ENCODE measurements around the gene FCSK.

The FCSK gene

DNA sequence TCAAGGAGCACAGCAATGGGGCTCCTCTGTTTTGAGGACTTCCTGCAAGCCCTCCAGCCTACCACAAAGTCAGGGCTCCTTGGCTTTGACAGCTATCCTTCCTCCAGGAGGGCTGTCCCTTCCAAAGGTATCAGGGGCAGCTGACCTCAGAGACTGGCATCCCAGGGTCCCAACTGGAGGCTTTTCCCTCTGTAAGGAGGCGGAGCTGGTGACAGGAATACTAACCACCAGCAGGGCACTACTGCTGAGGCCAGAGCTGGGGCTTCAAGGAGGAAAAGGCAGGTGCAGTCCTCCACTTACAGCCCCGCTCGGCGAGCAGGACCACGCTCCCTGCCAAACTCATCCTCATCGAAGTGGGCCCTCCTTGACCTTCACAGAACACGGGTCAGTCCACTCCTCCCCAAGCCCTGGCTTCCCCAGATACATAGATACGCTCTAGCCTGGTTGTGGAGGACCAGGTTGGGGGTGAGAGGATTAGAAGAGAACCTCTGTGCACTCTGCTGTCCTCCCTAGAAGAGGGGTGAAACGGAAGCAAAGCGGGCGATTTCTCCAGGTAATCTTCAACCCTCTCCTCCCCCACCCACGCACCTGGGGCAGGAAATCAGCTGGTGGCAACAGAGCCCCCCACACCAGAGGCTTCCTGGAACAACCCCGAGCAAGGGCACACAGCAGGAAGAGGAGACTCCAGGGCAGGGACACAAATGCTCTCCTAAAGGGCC is 36.0 kb upstream of the FCSK start:
- no peak for DNase-seq (ENCODE audit: low read depth)
- H3K4me3 ChIP-seq (ENCODE audit: low read length), result no peak overlapping the region
- TF ChIP-seq, protein P1, sequence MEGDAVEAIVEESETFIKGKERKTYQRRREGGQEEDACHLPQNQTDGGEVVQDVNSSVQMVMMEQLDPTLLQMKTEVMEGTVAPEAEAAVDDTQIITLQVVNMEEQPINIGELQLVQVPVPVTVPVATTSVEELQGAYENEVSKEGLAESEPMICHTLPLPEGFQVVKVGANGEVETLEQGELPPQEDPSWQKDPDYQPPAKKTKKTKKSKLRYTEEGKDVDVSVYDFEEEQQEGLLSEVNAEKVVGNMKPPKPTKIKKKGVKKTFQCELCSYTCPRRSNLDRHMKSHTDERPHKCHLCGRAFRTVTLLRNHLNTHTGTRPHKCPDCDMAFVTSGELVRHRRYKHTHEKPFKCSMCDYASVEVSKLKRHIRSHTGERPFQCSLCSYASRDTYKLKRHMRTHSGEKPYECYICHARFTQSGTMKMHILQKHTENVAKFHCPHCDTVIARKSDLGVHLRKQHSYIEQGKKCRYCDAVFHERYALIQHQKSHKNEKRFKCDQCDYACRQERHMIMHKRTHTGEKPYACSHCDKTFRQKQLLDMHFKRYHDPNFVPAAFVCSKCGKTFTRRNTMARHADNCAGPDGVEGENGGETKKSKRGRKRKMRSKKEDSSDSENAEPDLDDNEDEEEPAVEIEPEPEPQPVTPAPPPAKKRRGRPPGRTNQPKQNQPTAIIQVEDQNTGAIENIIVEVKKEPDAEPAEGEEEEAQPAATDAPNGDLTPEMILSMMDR (conservative IDR thresholded peaks at IDR 0.05; ENCODE audit: low read depth, low read length), result no peak

DNA sequence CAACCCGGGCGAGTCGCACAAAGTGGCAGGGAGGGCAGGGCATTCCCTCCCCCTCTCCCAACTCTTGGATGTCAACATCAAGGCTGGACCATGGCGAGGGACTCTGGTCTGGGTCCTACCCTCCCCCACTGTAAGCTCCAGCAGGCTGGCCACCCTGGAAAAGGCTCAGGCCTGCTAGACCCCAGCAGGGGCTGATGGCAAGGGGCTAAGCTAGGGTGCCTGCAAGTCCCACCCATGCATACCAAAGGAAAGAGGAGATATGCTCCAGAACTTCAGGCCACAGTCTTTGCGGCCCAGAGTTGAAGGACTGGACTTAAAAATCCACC is 35.4 kb upstream of the FCSK start:
- no peak for DNase-seq (ENCODE audit: low read depth)
- no peak overlapping the region for H3K4me3 ChIP-seq (ENCODE audit: low read length)
- TF ChIP-seq, protein P1 (conservative IDR thresholded peaks at IDR 0.05; ENCODE audit: low read depth, low read length), result no peak

DNA sequence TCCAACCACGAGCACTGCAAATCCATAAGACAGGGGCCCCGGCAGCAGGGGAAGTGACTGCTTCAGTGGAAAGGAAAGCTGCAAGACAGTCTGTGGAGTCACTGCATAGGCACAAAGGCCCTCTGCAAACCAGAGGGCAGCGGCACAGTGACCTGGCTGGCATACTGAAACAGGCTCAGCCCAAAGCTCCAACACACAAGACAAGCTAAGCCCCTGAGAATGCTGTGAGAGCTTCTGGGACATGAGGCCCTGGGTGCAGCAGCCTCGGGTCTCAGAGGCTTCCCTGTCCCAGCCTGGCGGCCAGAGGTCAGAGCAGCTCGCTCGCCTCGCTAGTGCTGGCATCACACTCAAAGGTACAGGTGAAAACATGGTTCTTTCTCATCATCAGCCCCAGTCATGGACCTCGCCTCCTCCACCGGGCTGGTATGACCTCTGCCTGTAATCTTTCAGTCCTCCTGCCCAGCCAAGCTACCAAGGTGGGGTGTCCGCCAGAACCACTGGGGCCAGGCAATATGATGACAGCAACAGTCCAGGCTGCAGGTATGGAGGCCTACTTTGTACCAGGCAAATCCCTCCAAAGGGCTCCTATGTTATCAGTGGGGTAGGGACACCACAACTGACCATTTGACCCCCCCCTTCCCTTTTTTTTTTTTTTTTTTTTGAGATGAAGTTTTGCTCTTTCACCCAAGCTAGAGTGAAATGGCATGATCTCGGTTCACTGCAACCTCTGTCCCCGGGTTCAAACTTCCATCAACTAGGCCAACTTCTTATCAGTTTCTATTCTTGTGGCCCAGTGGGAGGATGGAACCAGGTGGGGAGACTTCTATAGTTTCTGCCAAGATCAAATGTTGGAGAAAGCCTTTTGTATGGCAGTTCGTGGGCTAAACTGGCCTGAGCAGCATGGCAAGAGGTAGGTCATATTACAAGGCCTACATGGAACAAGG is 34.7 kb upstream of the FCSK start:
- DNase-seq (ENCODE audit: low read depth), result no peak
- no peak overlapping the region for H3K4me3 ChIP-seq (ENCODE audit: low read length)
- TF ChIP-seq, protein P1 (conservative IDR thresholded peaks at IDR 0.05; ENCODE audit: low read depth, low read length), result no peak

DNA sequence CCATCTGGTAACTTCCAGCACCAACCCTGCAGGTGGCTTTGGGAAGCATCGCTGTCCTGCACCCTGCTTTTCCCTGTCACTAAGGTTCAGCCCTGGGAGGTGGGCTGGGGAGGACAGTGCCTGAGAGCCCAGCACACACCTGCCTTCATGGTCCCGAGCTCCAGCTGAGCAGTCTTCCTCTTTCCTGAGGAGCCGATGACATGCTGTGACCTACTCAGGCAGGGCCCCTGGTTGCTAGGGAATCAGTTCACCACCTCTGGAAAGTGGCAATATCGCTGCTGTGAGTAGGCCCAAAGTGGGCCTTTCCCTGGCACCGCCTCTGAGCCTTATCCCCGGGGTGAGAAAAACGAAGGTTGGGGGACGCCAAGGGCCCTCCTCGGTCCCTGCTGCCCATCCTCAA is 33.4 kb upstream of the FCSK start:
- TF ChIP-seq, protein P1 (conservative IDR thresholded peaks at IDR 0.05; ENCODE audit: low read depth, low read length), result no peak
- no peak for DNase-seq (ENCODE audit: low read depth)
- H3K4me3 ChIP-seq (ENCODE audit: low read length), result no peak overlapping the region

DNA sequence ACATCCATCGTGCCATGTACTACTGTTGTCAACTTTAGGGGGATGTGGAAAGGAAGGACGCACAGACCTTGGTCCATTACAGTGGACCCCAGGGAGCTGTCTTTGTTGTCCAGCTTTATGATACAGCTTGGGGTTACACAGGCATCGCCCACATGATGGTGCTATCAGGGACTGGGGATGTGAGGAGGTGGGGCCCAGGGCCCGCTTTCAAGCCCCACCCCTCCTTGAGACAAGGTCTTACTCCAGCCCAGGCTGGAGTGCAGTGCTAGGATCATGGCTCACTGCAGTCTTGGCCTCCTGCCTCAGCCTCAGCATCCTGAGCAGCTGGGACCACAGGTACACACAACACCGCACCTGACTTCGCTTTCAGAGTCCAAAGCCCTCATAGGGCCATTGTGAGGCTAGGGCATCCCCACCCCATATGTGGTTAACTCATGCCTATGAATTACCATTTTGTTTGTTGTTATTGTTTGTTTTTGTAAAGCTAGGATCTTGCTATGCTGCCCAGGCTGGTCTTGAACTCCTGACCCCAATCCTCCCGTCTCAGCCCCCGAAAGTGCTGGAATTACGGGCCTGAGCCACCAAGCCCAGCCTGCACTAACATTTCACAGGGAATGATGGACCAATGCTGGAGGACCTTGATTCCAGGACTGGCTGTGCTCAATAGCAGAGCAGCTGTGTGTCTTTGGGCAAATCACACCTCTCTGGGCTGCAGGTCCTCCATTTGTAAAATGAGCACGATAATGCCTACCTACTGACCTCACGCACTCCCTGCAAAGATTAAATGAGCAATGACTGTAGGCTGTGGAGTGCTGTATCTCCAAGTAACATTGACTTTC is 32.7 kb upstream of the FCSK start:
- TF ChIP-seq, protein P1 (conservative IDR thresholded peaks at IDR 0.05; ENCODE audit: low read depth, low read length), result no peak
- no peak overlapping the region for H3K4me3 ChIP-seq (ENCODE audit: low read length)
- DNase-seq (ENCODE audit: low read depth), result no peak

DNA sequence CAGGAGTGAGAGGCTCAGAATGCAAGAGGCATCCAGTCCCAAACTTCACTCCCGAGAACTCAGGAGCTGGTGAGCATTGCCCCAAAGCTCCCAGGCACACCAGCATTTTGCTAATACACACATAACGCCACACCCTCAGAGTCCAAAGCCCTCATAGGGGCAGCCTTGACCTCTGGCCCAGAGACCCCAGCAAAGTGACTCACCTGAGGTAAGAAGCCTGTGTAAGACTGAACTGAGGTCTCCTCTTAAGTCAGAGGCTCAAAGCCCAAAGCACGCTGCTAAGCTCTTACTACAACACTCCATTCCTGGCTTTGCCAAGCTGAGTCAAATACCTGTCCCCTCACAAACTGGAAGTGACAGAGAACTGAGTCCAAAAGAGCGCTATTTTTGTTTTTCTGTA is 31.9 kb upstream of the FCSK start:
- no peak overlapping the region for H3K4me3 ChIP-seq (ENCODE audit: low read length)
- DNase-seq (ENCODE audit: low read depth), result no peak
- TF ChIP-seq, protein P1 (conservative IDR thresholded peaks at IDR 0.05; ENCODE audit: low read depth, low read length), result no peak

Measured in retinal pigment epithelial cell (primary cell).